HepG2 (cell line): Measurements from ENCODE around the gene CABP4. TPM values are rescaled to one million over a fixed set of nuclear protein-coding genes. Genes with fewer than 3 reads are reported as not detected.

Experiments
- AGO1 ChIP-seq: fragments of 200-400 bp; formaldehyde crosslinking; IDR thresholded peaks from 2 replicates; pipeline ENCODE4 v1.6.1; 2017; ENCODE audit warnings: mild to moderate bottlenecking, low read depth, low read length, moderate library complexity; ENCODE audit not compliant: poor library complexity, severe bottlenecking
- CHD2 ChIP-seq: IDR thresholded peaks from 2 replicates; pipeline ENCODE4 v1.6.1; 2011; ENCODE audit warnings: low read depth, low read length, improper control_type of control experiment
- ELF1 ChIP-seq: sonication (generic); formaldehyde crosslinking; IDR thresholded peaks from 2 replicates; pipeline ENCODE4 v1.4.0; 2020; ENCODE audit warnings: missing genetic modification reagents
- FOXP1 ChIP-seq, 2 experiments: fragments of 450-650 bp in 1 of 2; IDR thresholded peaks; 2 replicates each; pipeline ENCODE4 v1.6.1; 2017 to 2018; ENCODE audit warnings: antibody characterized with exemption in 1 of 2
- HNRNPL ChIP-seq: fragments of 200-400 bp; formaldehyde crosslinking; IDR thresholded peaks from 2 replicates; pipeline ENCODE4 v1.6.1; 2017; ENCODE audit warnings: mild to moderate bottlenecking, low read depth, low read length
- NFKBIZ ChIP-seq: IDR thresholded peaks from 2 replicates; pipeline ENCODE4 v1.6.1; 2018; ENCODE audit warnings: missing genetic modification reagents, missing compliant biosample characterization
- PITX1 ChIP-seq: sonication (generic); formaldehyde crosslinking; IDR thresholded peaks from 2 replicates; pipeline ENCODE4 v1.5.1; 2020; ENCODE audit warnings: mild to moderate bottlenecking, missing genetic modification reagents
- RBAK ChIP-seq: sonication (generic); formaldehyde crosslinking; IDR thresholded peaks from 2 replicates; pipeline ENCODE4 v1.5.1; 2020; ENCODE audit warnings: mild to moderate bottlenecking, missing genetic modification reagents
- SETDB1 ChIP-seq: sonication (generic); formaldehyde crosslinking; IDR thresholded peaks from 2 replicates; pipeline ENCODE4 v1.5.1; 2020; ENCODE audit warnings: missing genetic modification reagents, mild to moderate bottlenecking, borderline replicate concordance
- SNAPC2 ChIP-seq: sonication (generic); formaldehyde crosslinking; IDR thresholded peaks from 2 replicates; pipeline ENCODE4 v1.8.1; 2022; ENCODE audit warnings: mild to moderate bottlenecking, missing genetic modification reagents
- TBX2 ChIP-seq: sonication (generic); formaldehyde crosslinking; IDR thresholded peaks from 2 replicates; pipeline ENCODE4 v1.5.0; 2020; ENCODE audit warnings: missing genetic modification reagents, mild to moderate bottlenecking, borderline replicate concordance
- ZFP62 ChIP-seq: sonication (generic); formaldehyde crosslinking; IDR thresholded peaks from 2 replicates; pipeline ENCODE4 v1.4.0; 2020; ENCODE audit warnings: missing genetic modification reagents
- ZNF790 ChIP-seq: sonication (generic); formaldehyde crosslinking; IDR thresholded peaks from 2 replicates; pipeline ENCODE4 v1.8.0; 2022; ENCODE audit warnings: missing genetic modification reagents, mild to moderate bottlenecking, borderline replicate concordance
- polyA plus RNA-seq, 8 experiments: library from polyadenylated mRNA; depleted of rRNA in 3 of 8; stranded (reverse) in 7 of 8; unstranded in 1 of 8; fragments of >200 nt; fragmentation: Illumina TruSeq in 4 of 8; extraction: Trizol in 4 of 8; gene quantifications; 2 replicates each; pipeline versions ENCODE4 v1.2.1 to v1.2.3, GENCODE V29; 2011 to 2016; ENCODE audit warnings: low read depth in 4 of 8, missing spikeins in 1 of 8, mixed read lengths in 1 of 8; ENCODE audit not compliant: insufficient read depth in 1 of 8
- total RNA-seq, 5 experiments: library from RNA; depleted of rRNA; stranded (reverse); fragments of >200 nt; fragmentation: Illumina TruSeq; extraction: Trizol; gene quantifications; 2 replicates each; pipeline ENCODE4 v1.2.3, GENCODE V29; 2016; ENCODE audit warnings: low read depth in 1 of 5
- TF ChIP-seq, protein P1 (sequence below): IDR thresholded peaks from 2 replicates; pipeline ENCODE4 v1.6.1; 2016; ENCODE audit warnings: control low read depth
- TF ChIP-seq, protein P2 (sequence below): sonication (generic); formaldehyde crosslinking; IDR thresholded peaks from one replicate; pipeline ENCODE4 v1.5.1; 2020; ENCODE audit warnings: mild to moderate bottlenecking, missing genetic modification reagents; ENCODE audit errors: not compliant biosample characterization
- TF ChIP-seq, protein P3 (sequence below): sonication (generic); formaldehyde crosslinking; IDR thresholded peaks from 2 replicates; pipeline ENCODE4 v1.8.0; 2022; ENCODE audit warnings: mild to moderate bottlenecking, missing genetic modification reagents, moderate library complexity
- TF ChIP-seq, protein P4 (sequence below): sonication (generic); formaldehyde crosslinking; IDR thresholded peaks from 2 replicates; pipeline ENCODE4 v1.5.0; 2020; ENCODE audit warnings: mild to moderate bottlenecking, missing genetic modification reagents, moderate library complexity

CABP4 gene
- total and polyA plus RNA-seq, 2 of the 13 experiments (the other 11 are each of a cell fraction or from before 2014, with no cell fraction given), result not detected

DNA sequence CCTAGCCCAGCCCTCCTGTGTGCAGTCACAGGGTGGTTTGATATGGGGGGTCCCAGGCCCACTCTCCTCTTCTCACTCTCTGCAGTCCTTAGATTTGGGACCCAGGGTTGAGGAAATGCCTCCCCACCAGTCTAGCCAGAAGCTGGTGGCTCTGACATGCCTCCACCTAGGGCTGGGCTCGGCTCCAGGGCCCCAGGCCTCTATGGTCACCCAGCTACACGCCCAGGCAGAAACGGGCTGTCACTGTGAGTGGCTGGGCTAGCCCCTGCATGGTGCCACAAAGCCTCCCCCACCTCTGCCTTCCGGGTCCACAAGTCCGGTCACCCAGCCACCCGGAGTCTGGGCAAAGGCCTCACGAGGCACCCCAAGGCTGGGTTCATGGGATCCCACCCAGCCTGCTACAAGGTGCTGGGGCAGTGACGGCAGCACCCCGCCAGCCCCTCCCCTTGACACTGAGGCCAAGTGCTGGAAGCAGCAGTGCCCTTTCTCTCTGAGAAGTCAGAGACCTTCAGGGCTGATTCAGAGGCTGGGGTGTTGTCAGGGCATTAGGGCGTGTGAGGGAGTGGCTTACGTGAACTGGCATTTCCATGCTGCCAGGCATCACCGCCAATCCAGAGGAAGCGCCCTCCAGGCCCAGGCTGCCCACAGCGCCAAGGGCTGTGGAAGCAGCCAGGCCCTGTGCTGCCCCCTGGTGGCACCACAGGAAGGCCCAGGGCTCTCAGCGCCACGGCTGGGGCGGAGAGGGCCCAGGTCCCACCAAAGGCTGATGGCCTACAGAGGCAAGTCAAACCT lies 50.6 kb downstream of the CABP4 start (continued):
- TF ChIP-seq PITX1 (CRISPR knock-in tag) (peak; percentile 57; the same call in 1 of the 2 replicates), CHD2 (no peak), NFKBIZ (no peak; the same call in 1 of the 2 replicates), HNRNPL (peak; percentile 98), TBX2 (CRISPR knock-in tag) (peak; percentile 46; the same call in 1 of the 2 replicates), ELF1 (peak; percentile 44; the same call in 1 of the 2 replicates), RBAK (CRISPR knock-in tag) (no peak; the same call in 1 of the 2 replicates), SNAPC2 (CRISPR knock-in tag) (peak; percentile 36; the same call in 1 of the 2 replicates), ZNF790 (CRISPR knock-in tag) (no peak), ZFP62 (CRISPR knock-in tag) (no peak), FOXP1 (IDR thresholded peaks at IDR 0.05) (no peak), FOXP1 (CRISPR knock-in tag; IDR thresholded peaks at IDR 0.05) (no peak), AGO1 (no peak), SETDB1 (CRISPR knock-in tag) (no peak)
- TF ChIP-seq, protein P1, sequence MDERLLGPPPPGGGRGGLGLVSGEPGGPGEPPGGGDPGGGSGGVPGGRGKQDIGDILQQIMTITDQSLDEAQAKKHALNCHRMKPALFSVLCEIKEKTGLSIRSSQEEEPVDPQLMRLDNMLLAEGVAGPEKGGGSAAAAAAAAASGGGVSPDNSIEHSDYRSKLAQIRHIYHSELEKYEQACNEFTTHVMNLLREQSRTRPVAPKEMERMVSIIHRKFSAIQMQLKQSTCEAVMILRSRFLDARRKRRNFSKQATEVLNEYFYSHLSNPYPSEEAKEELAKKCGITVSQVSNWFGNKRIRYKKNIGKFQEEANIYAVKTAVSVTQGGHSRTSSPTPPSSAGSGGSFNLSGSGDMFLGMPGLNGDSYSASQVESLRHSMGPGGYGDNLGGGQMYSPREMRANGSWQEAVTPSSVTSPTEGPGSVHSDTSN, result no peak
- TF ChIP-seq, protein P2, sequence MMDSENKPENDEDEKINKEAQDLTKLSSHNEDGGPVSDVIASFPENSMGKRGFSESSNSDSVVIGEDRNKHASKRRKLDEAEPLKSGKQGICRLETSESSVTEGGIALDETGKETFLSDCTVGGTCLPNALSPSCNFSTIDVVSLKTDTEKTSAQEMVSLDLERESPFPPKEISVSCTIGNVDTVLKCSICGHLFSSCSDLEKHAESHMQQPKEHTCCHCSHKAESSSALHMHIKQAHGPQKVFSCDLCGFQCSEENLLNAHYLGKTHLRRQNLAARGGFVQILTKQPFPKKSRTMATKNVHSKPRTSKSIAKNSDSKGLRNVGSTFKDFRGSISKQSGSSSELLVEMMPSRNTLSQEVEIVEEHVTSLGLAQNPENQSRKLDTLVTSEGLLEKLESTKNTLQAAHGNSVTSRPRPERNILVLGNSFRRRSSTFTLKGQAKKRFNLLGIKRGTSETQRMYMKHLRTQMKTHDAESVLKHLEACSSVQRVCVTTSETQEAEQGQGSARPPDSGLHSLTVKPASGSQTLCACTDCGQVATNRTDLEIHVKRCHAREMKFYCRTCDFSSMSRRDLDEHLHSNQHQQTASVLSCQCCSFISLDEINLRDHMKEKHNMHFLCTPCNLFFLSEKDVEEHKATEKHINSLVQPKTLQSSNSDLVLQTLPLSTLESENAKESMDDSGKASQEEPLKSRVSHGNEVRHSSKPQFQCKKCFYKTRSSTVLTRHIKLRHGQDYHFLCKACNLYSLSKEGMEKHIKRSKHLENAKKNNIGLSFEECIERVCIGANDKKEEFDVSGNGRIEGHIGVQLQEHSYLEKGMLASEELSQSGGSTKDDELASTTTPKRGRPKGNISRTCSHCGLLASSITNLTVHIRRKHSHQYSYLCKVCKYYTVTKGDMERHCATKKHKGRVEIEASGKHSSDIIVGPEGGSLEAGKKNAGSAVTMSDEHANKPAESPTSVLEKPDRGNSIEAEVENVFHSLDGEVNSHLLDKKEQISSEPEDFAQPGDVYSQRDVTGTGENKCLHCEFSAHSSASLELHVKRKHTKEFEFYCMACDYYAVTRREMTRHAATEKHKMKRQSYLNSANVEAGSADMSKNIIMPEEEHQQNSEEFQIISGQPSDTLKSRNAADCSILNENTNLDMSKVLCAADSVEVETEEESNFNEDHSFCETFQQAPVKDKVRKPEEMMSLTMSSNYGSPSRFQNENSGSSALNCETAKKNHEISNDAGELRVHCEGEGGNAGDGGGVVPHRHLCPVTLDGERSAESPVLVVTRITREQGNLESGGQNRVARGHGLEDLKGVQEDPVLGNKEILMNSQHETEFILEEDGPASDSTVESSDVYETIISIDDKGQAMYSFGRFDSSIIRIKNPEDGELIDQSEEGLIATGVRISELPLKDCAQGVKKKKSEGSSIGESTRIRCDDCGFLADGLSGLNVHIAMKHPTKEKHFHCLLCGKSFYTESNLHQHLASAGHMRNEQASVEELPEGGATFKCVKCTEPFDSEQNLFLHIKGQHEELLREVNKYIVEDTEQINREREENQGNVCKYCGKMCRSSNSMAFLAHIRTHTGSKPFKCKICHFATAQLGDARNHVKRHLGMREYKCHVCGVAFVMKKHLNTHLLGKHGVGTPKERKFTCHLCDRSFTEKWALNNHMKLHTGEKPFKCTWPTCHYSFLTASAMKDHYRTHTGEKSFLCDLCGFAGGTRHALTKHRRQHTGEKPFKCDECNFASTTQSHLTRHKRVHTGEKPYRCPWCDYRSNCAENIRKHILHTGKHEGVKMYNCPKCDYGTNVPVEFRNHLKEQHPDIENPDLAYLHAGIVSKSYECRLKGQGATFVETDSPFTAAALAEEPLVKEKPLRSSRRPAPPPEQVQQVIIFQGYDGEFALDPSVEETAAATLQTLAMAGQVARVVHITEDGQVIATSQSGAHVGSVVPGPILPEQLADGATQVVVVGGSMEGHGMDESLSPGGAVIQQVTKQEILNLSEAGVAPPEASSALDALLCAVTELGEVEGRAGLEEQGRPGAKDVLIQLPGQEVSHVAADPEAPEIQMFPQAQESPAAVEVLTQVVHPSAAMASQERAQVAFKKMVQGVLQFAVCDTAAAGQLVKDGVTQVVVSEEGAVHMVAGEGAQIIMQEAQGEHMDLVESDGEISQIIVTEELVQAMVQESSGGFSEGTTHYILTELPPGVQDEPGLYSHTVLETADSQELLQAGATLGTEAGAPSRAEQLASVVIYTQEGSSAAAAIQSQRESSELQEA (CRISPR knock-in tag), result peak; percentile 59
- TF ChIP-seq, protein P3, sequence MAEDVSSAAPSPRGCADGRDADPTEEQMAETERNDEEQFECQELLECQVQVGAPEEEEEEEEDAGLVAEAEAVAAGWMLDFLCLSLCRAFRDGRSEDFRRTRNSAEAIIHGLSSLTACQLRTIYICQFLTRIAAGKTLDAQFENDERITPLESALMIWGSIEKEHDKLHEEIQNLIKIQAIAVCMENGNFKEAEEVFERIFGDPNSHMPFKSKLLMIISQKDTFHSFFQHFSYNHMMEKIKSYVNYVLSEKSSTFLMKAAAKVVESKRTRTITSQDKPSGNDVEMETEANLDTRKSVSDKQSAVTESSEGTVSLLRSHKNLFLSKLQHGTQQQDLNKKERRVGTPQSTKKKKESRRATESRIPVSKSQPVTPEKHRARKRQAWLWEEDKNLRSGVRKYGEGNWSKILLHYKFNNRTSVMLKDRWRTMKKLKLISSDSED (CRISPR knock-in tag), result no peak
- TF ChIP-seq, protein P4, sequence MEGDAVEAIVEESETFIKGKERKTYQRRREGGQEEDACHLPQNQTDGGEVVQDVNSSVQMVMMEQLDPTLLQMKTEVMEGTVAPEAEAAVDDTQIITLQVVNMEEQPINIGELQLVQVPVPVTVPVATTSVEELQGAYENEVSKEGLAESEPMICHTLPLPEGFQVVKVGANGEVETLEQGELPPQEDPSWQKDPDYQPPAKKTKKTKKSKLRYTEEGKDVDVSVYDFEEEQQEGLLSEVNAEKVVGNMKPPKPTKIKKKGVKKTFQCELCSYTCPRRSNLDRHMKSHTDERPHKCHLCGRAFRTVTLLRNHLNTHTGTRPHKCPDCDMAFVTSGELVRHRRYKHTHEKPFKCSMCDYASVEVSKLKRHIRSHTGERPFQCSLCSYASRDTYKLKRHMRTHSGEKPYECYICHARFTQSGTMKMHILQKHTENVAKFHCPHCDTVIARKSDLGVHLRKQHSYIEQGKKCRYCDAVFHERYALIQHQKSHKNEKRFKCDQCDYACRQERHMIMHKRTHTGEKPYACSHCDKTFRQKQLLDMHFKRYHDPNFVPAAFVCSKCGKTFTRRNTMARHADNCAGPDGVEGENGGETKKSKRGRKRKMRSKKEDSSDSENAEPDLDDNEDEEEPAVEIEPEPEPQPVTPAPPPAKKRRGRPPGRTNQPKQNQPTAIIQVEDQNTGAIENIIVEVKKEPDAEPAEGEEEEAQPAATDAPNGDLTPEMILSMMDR, result peak; percentile 98
